Measurements from ENCODE around the gene ZNF853. TPM values are rescaled to one million over a fixed set of nuclear protein-coding genes. Genes with fewer than 3 reads are reported as not detected.
"Not testable (repeated sequence)": the region's sequence is repeated elsewhere in the genome, so short reads cannot be mapped to it uniquely, and the experiment has no call there.

Gene ZNF853
- under 0.01 and 0.10 TPM in 2 replicates for total RNA-seq (2014; rRNA removed; shearing (Covaris generic))

GRCh38 chr7:6614953-6615722 lies at the start of gene ZNF853:
Gene ZNF853, plus strand, starts transcription at chr7:6615610. Its CDS starts 565 bp downstream, at chr7:6616175.
- no peak for DNase-seq (ENCODE audit: low read depth)

- no peak for DNase-seq (ENCODE audit: low read depth)
These were observed 49.8 kb upstream of the ZNF853 start for GRCh38 chr7:6565655-6566054.

DNA sequence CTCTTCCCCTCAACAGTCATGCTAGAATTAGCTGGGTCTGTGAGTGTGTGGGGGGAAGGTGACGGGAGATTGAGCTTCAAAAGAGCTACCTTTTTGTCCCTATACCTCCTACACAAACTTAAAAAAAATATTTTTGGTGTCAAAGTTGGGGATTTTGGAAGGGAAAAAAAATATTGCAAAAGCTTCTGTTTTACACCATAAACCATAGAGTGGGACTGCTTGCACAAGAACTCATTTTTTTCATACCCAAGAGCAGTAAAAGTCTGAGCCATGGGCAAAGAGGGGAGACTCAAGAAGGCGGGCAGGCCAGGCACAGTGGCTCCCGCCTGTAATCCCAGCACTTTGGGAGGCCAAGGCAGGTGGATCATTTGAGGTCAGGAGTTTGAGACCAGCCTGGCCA lies 47.5 kb upstream of the ZNF853 start:
- DNase-seq (ENCODE audit: low read depth), result no peak

- DNase-seq (ENCODE audit: low read depth), result no peak
These were observed 44.1 kb upstream of the ZNF853 start for GRCh38 chr7:6571160-6571779.

GRCh38 chr7:6575281-6576023 lies 40.0 kb upstream of the ZNF853 start:
- DNase-seq (ENCODE audit: low read depth), result peak; percentile 28

- DNase-seq (ENCODE audit: low read depth), result peak; percentile 74
These were observed 39.2 kb upstream of the ZNF853 start for GRCh38 chr7:6576024-6576866.

DNA sequence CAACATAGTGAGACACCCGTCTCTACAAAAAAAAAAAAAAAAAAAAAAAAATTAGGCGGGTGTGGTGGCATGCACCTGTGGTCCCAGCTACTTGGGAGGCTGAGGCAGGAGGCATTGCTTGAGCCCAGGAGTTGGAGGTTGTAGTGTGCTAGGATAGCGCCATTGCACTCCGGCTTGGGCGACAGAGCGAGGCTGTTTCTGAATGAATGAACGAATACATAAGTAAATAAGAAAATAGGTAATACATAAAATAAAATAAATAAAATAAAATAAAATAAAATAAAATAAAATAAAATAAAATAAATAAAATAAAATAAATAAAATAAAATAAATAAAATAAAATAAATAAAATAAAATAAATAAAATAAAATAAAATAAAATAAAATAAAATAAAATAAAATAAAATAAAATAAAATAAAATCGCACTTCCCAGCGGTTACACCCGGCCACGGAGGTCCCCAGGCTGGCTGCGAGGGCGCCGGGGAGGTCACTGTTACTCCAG lies 38.5 kb upstream of the ZNF853 start:
- DNase-seq (ENCODE audit: low read depth), result peak; percentile 17

DNA sequence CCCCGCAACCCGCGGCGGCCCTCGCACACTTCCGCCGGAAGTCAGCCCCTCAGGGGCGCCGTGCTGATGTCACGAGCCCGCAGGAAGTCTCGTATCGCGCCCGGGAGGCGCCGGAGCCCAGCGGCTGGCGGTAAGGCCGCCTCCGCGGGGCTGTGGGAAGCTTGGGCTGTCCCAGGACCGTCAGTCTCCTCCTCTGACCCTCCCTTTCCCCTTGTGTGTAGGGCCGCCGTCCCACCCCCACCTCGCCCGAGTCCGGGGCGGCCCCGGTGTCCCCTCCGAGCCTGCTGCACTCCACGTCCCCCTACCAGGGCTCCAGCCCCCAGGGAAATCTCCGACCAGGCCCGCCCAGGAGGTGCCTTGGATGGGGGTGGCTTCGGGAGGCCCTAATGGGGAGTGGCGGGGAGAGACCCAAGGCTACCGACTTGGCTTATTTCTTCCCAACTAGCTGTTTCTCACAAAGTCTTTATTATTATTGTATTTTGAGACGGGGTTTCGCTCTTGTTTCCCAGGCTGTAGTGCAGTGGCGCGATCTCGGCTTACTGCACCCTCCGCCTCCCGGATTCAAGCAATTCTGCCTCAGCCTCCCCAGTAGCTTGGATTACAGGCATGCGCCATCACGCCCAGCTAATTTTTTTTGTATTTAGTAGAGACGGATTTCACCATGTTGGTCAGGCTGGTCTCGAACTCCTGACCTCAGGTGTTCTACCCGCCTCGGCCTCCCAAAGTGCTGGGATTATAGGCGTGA lies 37.9 kb upstream of the ZNF853 start, which contains the start of gene ZDHHC4:
Gene ZDHHC4, plus strand, starts transcription at position 86 of the 745 bp plus-strand sequence. CDS start 3,108 bp downstream, outside the sequence.
- peak; percentile 91 for DNase-seq (ENCODE audit: low read depth)

- DNase-seq (ENCODE audit: low read depth), result no peak
These were observed 37.0 kb upstream of the ZNF853 start for GRCh38 chr7:6578114-6579084.

- DNase-seq (ENCODE audit: low read depth), result peak; percentile 41
These were observed 36.0 kb upstream of the ZNF853 start for GRCh38 chr7:6579446-6579845.

GRCh38 chr7:6585746-6586432 lies 29.5 kb upstream of the ZNF853 start:
- DNase-seq (ENCODE audit: low read depth), result not testable (repeated sequence)

- DNase-seq (ENCODE audit: low read depth), result no peak
These were observed 26.8 kb upstream of the ZNF853 start for GRCh38 chr7:6588566-6588965.

DNA sequence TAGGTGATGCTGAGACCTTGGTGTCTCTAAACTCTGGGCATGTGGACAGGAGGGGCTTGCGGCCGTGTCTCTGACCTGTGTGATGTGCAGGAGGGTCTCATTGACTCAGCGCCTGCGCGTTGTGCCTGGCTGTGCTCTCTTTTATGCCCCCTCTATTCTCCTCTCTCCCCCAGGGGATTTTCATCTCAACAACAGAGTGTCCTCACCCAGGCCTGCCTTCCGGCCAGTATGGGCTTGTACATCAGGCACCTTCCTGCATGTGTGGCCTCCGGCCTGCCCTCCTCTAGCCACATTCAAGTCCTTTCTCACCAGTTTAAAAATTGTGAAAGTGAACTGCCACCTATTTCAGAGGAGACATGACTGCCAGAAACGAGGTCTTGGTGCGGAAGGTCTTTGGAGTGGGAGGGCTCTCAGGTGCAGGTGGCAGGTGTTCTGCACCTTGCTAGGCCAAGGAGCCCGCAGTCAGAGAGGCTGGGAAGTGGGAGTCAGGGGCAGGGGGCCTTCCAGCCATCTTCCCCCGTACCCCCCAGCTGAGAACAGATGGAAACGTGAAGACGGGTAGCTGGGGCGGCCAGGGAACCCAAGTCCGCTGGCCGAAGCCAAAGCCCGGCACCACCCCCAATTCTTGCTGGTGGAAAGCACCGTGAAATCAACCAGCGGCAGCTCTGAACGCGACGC lies 26.1 kb upstream of the ZNF853 start:
- DNase-seq (ENCODE audit: low read depth), result no peak

- peak; percentile 81 for DNase-seq (ENCODE audit: low read depth)
These were observed 25.4 kb upstream of the ZNF853 start, which contains the start of gene INTS15 for GRCh38 chr7:6589829-6590644. Gene INTS15, plus strand, starts transcription at chr7:6590021. Its CDS starts 263 bp downstream, at chr7:6590284.

DNA sequence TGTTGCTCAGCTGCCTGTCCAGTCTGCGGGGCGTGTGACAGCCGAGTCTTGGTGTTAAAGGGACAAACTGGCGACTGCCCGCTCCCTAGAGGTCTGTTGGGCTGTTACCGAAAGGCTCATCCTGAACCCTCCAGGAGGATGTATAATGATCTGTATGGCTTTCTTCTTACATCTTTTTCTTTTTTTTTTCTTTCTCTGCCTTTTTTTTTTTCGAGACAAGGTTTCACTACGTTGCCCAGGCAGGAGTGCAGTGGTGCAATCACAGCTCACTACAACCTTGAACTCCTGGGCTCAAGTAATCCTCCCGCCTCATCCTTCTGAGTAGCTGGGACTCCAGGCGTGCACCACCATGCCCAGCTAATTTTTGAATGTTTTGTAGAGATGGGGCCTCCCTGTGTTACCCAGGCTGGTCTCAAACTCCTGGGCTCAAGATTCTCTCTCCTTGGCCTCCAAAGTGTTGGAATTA lies 24.7 kb upstream of the ZNF853 start:
- DNase-seq (ENCODE audit: low read depth), result no peak

GRCh38 chr7:6600093-6600492 lies 15.3 kb upstream of the ZNF853 start:
- no peak for DNase-seq (ENCODE audit: low read depth)

DNA sequence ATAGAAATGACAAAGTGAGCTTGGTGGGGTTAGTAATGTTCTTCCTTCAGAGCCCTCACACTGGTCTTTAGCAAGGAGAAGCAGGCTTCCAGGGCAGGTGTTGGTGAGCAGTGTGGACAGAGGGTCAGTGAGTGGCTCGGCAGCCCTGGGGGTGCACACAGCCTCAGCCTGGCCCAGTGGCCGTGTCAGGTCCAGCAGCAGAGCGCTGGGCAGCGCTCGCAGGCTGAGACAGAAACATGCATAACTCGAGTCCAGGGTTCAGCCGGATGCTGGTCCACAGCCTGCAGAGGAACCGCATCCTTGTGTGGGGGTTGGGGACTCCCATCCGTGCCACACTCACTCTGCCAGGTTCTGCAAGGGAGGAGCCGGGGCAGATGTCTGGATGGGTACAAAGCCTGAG lies 11.0 kb upstream of the ZNF853 start:
- DNase-seq (ENCODE audit: low read depth), result no peak

Measured in RPMI7951 (cell line).